HL-60/S4 treated with phorbol 12-myristate 13-acetate at 8.2 ng/mL for 4 days and 3 days (cell line): Measurements from ENCODE around the gene ODC1.

ENCODE experiments used
- in situ Hi-C: fragments of 300-500 bp; cut with MboI; formaldehyde crosslinking; loops from 2 replicates; pipeline ENCODE4 v1.15.0; 2022; ENCODE audit warnings: low sequenced_read_pairs

Gene ODC1

GRCh38 chr2:10435820-10436204, 12.3 kb downstream of the ODC1 start:
- in situ Hi-C loops = no loop called here

DNA sequence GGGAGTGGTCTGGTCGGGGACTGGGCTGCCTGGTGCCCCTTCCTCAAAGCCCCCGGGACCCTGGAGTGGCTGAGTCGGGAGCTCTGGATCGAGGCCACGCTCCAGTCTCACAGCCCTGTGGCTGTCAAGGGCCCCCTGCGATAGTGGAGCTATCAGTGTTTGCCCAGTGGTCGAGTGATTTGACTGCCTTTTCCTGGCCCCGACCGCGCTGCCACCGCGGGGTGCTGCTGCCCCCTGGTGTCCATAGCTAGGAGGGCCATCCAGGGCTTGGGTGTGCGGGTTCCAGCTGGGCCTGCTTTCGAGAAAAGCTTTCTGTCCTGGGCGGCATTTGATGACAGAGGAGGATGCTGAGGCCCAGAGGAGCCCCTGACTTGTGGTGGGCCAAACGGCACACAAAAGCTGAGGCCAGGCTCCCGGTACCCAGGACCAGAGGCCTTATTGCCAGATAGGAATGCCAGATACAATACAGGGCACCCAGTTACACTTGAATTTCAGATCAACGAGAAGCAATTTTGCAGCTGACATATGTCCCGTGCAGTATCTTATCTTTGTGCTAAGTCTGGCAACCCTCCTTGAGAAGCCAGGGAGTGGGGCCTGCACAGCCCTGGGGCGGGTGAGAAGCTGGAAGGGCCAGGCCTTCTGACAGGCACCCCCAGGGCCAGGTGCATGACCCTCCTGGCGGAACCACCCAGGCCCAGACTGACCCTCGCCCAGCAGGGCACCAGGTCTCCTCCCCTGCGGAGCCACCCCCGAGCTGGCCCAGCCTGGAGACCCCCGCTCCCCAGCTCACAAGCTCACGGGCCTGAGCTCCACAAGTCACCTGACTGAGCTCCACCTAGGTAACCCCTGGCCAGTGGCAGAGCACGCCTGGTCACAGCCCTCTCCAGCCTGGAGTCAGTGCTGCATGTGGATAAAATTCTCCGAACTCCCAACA, 13.0 kb downstream of the ODC1 start:
- in situ Hi-C loops = no loop called here

DNA sequence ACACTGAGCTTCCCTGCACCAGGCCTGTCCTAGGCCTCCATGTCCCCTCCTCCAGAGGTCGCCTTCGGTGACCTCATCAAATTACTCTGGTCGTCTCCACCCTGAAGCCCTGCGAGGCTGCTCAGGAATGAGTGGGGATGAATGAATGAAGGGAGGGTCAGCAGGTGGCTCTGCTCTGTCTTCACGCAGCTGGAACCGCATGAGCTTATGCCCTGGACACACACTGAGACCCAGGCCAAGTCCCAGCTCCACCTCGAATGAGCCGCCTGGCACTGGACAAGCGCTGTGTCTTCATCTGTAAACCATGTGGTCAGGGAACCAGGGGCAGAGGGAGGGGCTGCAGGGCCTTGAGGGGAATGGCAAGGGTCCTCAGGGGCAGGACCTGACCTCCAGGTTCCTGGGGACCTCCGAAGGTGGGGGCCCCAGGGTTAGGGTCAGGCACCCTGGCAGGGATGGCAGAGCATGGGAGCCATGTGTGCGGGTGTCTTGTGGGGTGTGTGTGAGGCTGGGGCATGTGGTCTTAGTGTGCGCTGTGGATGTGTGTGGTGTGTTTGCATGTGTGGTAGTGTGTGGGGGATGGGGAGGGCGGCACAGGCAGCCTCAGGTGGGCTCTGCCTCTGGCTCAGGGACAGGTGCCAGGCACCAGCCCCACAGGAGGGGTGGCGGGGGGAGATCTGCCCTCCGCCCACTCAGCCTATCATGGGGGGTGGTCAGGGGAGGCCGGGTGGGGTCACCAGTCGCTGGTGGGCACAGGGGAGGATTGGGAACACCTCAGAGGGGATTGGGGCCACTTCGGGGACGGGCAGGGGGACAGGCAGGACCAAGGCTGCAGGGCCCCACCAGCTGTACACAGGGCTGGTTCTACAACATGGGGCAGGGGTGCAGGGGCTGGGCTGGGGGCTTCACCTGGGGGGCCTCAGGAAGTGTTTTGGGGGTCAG, 13.9 kb downstream of the ODC1 start:
- in situ Hi-C loops = no loop called here

GRCh38 chr2:10433264-10433946, 14.7 kb downstream of the ODC1 start:
- in situ Hi-C loops = no loop called here

DNA sequence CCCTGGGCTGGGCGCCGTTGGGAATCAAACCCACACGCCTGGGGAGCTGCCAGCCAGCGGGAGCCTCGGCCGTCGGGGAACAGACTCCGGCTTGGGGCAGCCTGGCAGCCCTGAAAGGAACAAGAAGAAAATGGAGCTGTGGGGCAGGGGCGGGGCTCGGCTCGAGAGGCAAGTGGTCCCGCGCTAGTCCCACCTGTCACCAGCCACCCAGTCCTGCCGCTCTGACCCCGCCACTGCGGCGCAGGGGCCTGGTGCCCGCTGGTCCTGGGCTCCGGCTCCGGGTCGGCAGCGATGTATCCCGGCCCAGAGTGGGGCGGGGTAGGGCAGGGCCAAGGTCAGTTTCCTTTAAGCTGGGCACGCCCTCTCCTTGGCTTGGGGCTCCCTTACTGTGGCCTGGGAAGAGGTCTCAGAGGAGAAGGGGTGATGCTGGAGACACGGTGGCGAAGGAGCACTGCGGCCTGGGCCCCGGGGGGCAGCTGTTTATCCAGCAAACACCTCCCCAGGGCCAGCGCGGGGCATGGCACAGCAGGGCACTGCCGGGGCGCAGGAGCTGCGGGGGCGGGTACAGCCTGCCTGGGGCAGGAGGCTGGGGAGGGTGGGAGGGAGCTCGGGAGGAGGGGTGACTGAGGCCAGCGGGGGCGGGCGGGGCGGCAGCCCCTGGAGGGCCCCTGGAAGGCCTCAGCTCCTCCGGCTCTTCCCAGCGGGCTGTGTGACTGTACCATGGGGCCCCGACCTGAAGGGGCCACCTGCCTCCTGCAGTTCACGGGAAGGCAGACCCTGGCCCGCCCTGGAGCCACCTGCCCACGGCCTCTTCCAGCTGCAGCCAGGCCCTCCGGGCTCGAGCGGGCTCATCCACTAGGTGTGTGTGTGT, 15.6 kb downstream of the ODC1 start:
- in situ Hi-C loops = no loop called here

GRCh38 chr2:10431797-10432196, 16.3 kb downstream of the ODC1 start:
- in situ Hi-C loops = no loop called here

DNA sequence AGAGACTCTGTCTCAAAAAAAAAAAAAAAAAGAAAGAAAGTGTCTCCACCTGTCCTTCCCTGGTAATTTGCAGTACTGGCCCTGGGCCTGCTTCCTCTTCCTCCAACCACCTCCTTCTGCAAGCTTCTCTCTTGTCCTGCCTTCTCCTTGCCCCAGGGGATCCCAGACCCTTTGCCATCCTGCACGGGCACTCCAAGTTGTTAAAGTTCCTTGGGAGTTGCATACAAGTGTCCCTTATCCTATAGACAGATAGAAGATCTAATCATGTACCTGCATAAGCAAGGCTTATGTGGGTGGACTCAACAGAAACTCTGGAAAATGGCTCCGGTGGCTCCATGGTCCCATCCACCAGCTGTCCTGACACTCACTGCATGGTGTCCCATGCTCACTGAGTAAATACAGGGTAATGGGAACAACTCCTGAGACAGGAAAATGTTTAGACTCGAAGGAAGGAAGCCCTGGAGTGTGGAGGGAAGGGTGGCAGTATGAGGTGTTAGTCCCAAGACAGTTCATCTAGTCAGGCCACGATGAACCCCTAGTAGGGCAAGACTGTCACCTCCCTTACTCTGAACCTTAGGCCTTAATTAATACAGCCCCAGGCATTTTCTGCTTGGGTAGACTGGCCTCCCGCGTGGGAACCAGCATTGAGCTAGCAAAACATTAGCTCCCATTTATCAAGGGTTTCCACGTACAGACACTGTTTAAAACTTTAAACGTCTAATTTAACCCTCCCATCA, 17.1 kb downstream of the ODC1 start:
- in situ Hi-C loops = no loop called here

- in situ Hi-C loops = no loop called here
Measured at GRCh38 chr2:10428924-10429323, 19.2 kb downstream of the ODC1 start.

GRCh38 chr2:10428355-10428754, 19.8 kb downstream of the ODC1 start:
- in situ Hi-C loops = no loop called here

DNA sequence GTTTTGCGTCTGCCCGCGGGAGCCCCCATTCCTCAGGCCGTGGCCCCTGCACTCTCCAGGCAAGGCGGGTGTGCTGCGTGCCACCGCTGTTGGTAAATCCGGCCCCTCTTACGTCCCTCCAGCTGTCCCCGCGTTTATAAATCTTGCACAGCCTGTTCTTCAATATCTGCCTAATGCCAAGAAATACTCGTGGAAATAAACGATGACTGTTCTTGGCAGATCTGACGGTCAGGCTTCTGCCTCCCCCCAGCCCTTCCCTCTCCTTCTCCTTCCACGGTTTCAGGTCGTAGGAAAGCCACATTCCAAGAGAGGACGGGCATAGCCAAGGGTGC, 20.5 kb downstream of the ODC1 start:
- in situ Hi-C loops = no loop called here

- in situ Hi-C loops = no loop called here
Measured at GRCh38 chr2:10426726-10427617, 21.2 kb downstream of the ODC1 start.

DNA sequence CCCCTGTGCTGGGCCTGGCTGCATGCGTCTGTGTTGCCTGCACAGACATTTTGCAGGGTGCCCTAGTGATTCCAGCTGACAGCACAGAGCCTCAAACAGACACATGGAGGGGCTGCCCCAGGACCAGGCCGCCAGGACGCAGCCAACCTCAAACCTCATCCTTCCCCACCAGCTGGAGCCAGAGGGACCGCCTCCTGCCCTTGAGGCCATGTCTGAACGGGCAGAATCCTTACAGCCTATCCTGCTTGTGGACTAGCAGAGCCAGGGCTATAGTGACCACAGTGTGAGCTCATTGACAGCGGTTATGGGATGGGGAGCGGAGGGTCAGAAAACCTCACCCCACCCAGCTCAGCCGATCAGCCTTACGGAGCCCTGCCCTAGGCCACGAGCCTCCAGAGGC, 22.4 kb downstream of the ODC1 start:
- in situ Hi-C loops = no loop called here

- in situ Hi-C loops = loop anchor here (25.0 kb wide), 1 partner anchor 288 kb away; no protein-coding TSS in a partner anchor
Measured at GRCh38 chr2:10424916-10425505, 23.1 kb downstream of the ODC1 start.

DNA sequence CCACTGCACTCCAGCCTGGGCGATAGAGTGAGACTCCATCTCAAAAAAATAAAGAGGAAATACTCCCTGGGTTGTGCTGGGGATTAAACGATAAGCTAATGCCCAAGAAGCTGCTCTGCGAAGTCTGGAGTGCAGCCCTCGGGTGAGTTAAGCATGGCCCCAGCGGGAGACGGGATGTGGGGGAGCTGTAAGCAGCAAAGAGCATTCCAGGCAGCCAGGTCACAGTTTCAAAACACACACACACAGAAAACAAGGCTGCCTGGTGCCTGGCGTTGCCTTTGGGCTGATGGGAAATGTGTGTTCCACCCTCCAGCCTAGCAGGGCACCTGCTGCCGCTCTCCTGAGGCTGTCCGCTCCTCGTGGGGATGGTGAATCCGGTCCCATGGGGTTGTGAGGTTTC, 24.1 kb downstream of the ODC1 start:
- in situ Hi-C loops = loop anchor here (25.0 kb wide), 1 partner anchor 287 kb away; no protein-coding TSS in a partner anchor

- in situ Hi-C loops = loop anchor here (25.0 kb wide), 1 partner anchor 286 kb away; no protein-coding TSS in a partner anchor
Measured at GRCh38 chr2:10423400-10423774, 24.7 kb downstream of the ODC1 start.

- in situ Hi-C loops = loop anchor here (25.0 kb wide), 1 partner anchor 286 kb away; no protein-coding TSS in a partner anchor
Measured at GRCh38 chr2:10422732-10423399, 25.3 kb downstream of the ODC1 start.

DNA sequence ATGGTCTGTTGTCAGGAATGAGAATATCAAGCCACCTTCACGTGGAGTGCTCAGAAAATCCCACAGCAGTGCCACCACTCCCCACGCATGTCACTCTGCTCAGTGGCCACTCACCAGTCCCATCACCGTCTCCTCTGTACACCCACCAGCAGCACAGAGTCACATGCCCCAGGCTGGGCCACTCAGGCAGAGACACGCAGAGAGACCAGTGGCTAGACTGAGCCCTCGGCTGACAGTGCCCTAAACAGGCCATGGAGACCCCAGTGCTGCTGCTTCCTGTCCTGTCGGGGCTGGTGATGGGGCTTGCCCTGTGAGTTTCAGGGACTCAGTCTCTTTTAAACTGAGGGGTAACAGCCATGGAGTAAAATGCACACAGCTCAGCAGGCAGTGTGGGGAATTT, 25.9 kb downstream of the ODC1 start:
- in situ Hi-C loops = loop anchor here (25.0 kb wide), 1 partner anchor 285 kb away; no protein-coding TSS in a partner anchor
